ENCODE measurements around the gene JAGN1. TPM values are rescaled to one million over a fixed set of nuclear protein-coding genes. Genes with fewer than 3 reads are reported as not detected.

The JAGN1 gene
- total and polyA plus RNA-seq, 9 of the 15 experiments (the other 6 are each of a cell fraction or from before 2014, with no cell fraction given): 31.6 to 77.8 (median 40.3) TPM

DNA sequence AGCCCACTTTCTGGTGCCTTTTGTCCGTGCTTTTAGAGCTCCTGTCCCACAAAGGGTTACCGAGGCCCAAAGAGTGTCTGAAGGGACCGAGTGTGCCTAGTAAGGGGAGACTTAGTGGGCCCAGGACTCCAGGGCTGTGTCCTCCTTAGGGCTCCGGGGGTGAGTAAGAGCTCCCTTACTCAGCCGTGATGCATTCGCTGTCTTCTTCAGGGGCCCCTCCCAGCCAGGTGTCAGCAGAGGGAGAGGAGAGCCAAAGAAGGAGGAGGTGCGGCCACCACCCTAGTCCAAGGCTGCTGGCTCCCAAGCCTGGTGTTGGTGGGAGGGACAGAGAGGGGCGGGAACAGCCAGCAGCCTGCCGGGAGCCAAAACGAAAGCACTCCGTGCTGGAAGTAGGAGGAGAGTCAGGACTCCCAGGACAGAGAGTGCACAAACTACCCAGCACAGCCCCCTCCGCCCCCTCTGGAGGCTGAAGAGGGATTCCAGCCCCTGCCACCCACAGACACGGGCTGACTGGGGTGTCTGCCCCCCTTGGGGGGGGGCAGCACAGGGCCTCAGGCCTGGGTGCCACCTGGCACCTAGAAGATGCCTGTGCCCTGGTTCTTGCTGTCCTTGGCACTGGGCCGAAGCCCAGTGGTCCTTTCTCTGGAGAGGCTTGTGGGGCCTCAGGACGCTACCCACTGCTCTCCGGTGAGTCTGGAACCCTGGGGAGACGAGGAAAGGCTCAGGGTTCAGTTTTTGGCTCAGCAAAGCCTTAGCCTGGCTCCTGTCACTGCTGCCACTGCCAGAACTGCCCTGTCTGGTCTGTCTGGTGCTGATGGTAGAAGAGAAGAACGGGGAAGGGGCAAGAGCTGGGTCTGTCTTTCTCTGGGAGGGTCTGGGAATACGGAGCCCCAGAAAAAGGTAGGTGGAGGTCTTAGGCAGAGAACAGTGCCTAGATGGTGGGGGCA lies 26.6 kb downstream of the JAGN1 start, which contains the start of gene IL17RC (continued):
- TF ChIP-seq, protein P1, sequence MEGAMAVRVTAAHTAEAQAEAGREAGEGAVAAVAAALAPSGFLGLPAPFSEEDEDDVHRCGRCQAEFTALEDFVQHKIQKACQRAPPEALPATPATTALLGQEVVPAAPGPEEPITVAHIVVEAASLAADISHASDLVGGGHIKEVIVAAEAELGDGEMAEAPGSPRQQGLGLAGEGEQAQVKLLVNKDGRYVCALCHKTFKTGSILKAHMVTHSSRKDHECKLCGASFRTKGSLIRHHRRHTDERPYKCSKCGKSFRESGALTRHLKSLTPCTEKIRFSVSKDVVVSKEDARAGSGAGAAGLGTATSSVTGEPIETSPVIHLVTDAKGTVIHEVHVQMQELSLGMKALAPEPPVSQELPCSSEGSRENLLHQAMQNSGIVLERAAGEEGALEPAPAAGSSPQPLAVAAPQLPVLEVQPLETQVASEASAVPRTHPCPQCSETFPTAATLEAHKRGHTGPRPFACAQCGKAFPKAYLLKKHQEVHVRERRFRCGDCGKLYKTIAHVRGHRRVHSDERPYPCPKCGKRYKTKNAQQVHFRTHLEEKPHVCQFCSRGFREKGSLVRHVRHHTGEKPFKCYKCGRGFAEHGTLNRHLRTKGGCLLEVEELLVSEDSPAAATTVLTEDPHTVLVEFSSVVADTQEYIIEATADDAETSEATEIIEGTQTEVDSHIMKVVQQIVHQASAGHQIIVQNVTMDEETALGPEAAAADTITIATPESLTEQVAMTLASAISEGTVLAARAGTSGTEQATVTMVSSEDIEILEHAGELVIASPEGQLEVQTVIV (CRISPR knock-in tag; IDR thresholded peaks at IDR 0.05; ENCODE audit: borderline replicate concordance): no peak
- TF ChIP-seq HDAC1 (IDR thresholded peaks at IDR 0.05): peak in 1 of 2 experiments; percentile 14; a peak in 1 of 4 replicates
- TF ChIP-seq NR2F6 (CRISPR knock-in tag; IDR thresholded peaks at IDR 0.05): no peak
- TF ChIP-seq NFIC (IDR thresholded peaks at IDR 0.05): peak; percentile 31
- peak; percentile 92 for TF ChIP-seq CTBP1 (IDR thresholded peaks at IDR 0.05; ENCODE audit: borderline replicate concordance)
- no peak for TF ChIP-seq RBM25 (IDR thresholded peaks at IDR 0.05; ENCODE audit: low read depth, low read length, severe bottlenecking)
- no peak for TF ChIP-seq DEAF1 (CRISPR knock-in tag; IDR thresholded peaks at IDR 0.05)
- no peak for TF ChIP-seq FOXM1 (IDR thresholded peaks at IDR 0.05; ENCODE audit: low read depth)
- TF ChIP-seq FOXM1 (CRISPR knock-in tag; IDR thresholded peaks at IDR 0.05; ENCODE audit: low read depth): no peak
- TF ChIP-seq LCOR (CRISPR knock-in tag; IDR thresholded peaks at IDR 0.05): 0 out of 2 replicates have a peak, but pooled peaks have one; percentile 43
- peak; percentile 71 for TF ChIP-seq POLR2G (IDR thresholded peaks at IDR 0.05; ENCODE audit: low read depth, low read length)
- no peak for TF ChIP-seq COPS2 (conservative IDR thresholded peaks at IDR 0.05)
- no peak for TF ChIP-seq ZNF408 (CRISPR knock-in tag; IDR thresholded peaks at IDR 0.05; ENCODE audit: low read depth)
- TF ChIP-seq THRAP3 (IDR thresholded peaks at IDR 0.05; ENCODE audit: borderline replicate concordance): no peak
- peak; percentile 35; the same call in 1 of the 2 replicates for TF ChIP-seq CXXC5 (CRISPR knock-in tag; IDR thresholded peaks at IDR 0.05)
- no peak for TF ChIP-seq ZFP30 (CRISPR knock-in tag; IDR thresholded peaks at IDR 0.05; ENCODE audit: borderline replicate concordance)
- TF ChIP-seq PML (IDR thresholded peaks at IDR 0.05; ENCODE audit: low read length): peak; percentile 29; the same call in 1 of the 2 replicates
- TF ChIP-seq ZNF717 (CRISPR knock-in tag; IDR thresholded peaks at IDR 0.05): no peak
- TF ChIP-seq KDM4B (IDR thresholded peaks at IDR 0.05; ENCODE audit: borderline replicate concordance in 2 of 2, low read depth in 1 of 2): no peak
- TF ChIP-seq ZNF699 (CRISPR knock-in tag; IDR thresholded peaks at IDR 0.05; ENCODE audit: insufficient replicate concordance): no peak
- TF ChIP-seq TCF15 (CRISPR knock-in tag; IDR thresholded peaks at IDR 0.05): no peak
- TF ChIP-seq GABPB1 (CRISPR knock-in tag; IDR thresholded peaks at IDR 0.05): 0 out of 2 replicates have a peak, but pooled peaks have one; percentile 39
- TF ChIP-seq MAX (CRISPR knock-in tag; IDR thresholded peaks at IDR 0.05): no peak
- no peak for TF ChIP-seq BRD9 (IDR thresholded peaks at IDR 0.05; ENCODE audit: low read depth, partially characterized antibody)

All from K562 (cell line).